H1 (cell line): ENCODE data around the gene TMUB2. TPM values are rescaled to one million over a fixed set of nuclear protein-coding genes. Genes with fewer than 3 reads are reported as not detected.

Experiments used
- CTCF ChIA-PET: fragments of 300-600 bp; sonication (Branson Sonifier 250); formaldehyde crosslinking; loops from one replicate; lab custom pipeline; 2021; ENCODE audit not compliant: partially characterized antibody; lab: Charles Lee
- POLR2A ChIA-PET: fragments of 300-600 bp; sonication (Branson Sonifier 250); formaldehyde crosslinking; loops from one replicate; lab custom pipeline; 2021; ENCODE audit warnings: inconsistent platforms; ENCODE audit not compliant: partially characterized antibody; lab: Charles Lee
- DNase-seq, 2 experiments: peaks; one replicate each; pipeline versions ENCODE4 v3.0.0 to v3.0.0-alpha.2; 2010 to 2022; ENCODE audit warnings: low spot score in 2 of 2, low read depth in 1 of 2, mixed read lengths in 1 of 2
- FAIRE-seq: peaks from 2 replicates; lab custom pipeline; 2011; peaks lifted over from hg19 to GRCh38; lab: Jason Lieb, UNC
- H2AFZ ChIP-seq: 2 replicates; pipeline ENCODE4 v1.8.1; 2012; ENCODE audit warnings: low read length, inconsistent platforms
- H2AK5ac ChIP-seq: 2 replicates; pipeline ENCODE4 v1.6.1; 2013; ENCODE audit warnings: low read depth, low read length
- H2BK120ac ChIP-seq: replicated peaks from 2 replicates; pipeline ENCODE3; 2013; ENCODE audit warnings: low read depth, low read length, inconsistent platforms
- H2BK12ac ChIP-seq: 2 replicates; pipeline ENCODE4 v1.6.1; 2013; ENCODE audit warnings: low read depth, low read length
- H2BK15ac ChIP-seq: 2 replicates; pipeline ENCODE4 v1.6.1; 2013; ENCODE audit warnings: low read length
- H2BK20ac ChIP-seq: 2 replicates; pipeline ENCODE4 v1.6.1; 2013; ENCODE audit warnings: low read length
- H2BK5ac ChIP-seq: 2 replicates; pipeline ENCODE4 v1.6.1; 2013; ENCODE audit warnings: low read depth, low read length
- H3K14ac ChIP-seq: 2 replicates; pipeline ENCODE4 v1.6.1; 2013; ENCODE audit warnings: inconsistent platforms; ENCODE audit not compliant: insufficient read length
- H3K18ac ChIP-seq: 2 replicates; pipeline ENCODE4 v1.6.1; 2013; ENCODE audit warnings: low read length; ENCODE audit errors: extremely low read depth
- H3K23ac ChIP-seq: 2 replicates; pipeline ENCODE4 v1.6.1; 2013; ENCODE audit warnings: inconsistent platforms; ENCODE audit not compliant: insufficient read length
- H3K23me2 ChIP-seq: 2 replicates; pipeline ENCODE4 v1.6.1; 2013; ENCODE audit warnings: low read depth, low read length
- H3K27ac ChIP-seq: 2 replicates; pipeline ENCODE4 v1.6.1; 2011; ENCODE audit warnings: low read depth, low read length, inconsistent platforms
- H3K27me3 ChIP-seq, 4 experiments: replicated peaks in 1 of 4; 1 replicate in 1 of 4; 2 replicates in 3 of 4; pipeline versions ENCODE4 v1.6.1 to v1.8.1; 2011 to 2013; ENCODE audit warnings: low read length in 3 of 4, mild to moderate bottlenecking in 3 of 4, inconsistent platforms in 2 of 4, mixed read lengths in 2 of 4, moderate library complexity in 1 of 4; ENCODE audit not compliant: control insufficient read depth in 3 of 4, insufficient read depth in 3 of 4; ENCODE audit errors: extremely low read depth in 1 of 4
- H3K36me3 ChIP-seq, 4 experiments: 2 replicates each; pipeline versions ENCODE4 v1.6.1 to v1.8.1; 2011 to 2013; ENCODE audit warnings: mild to moderate bottlenecking in 4 of 4, low read length in 3 of 4, moderate library complexity in 2 of 4, control low read depth in 1 of 4, inconsistent platforms in 1 of 4; ENCODE audit not compliant: insufficient read depth in 4 of 4, control insufficient read depth in 2 of 4
- H3K4ac ChIP-seq: replicated peaks from 2 replicates; pipeline ENCODE3; 2013; ENCODE audit warnings: low read length, low read depth, mixed read lengths, inconsistent platforms; ENCODE audit not compliant: insufficient read length
- H3K4me1 ChIP-seq, 4 experiments: replicated peaks in 1 of 4; 1 replicate in 1 of 4; 2 replicates in 3 of 4; pipeline versions ENCODE4 v1.6.1 to v1.8.1; 2011 to 2013; ENCODE audit warnings: low read length in 3 of 4, inconsistent platforms in 2 of 4, mixed read lengths in 1 of 4; ENCODE audit not compliant: insufficient read depth in 4 of 4, control insufficient read depth in 3 of 4
- H3K4me2 ChIP-seq, 2 experiments: 2 replicates each; pipeline versions ENCODE4 v1.6.1 to v1.8.1; 2011 to 2013; ENCODE audit warnings: low read depth in 2 of 2, low read length in 2 of 2, control low read depth in 1 of 2, inconsistent platforms in 1 of 2, mild to moderate bottlenecking in 1 of 2; ENCODE audit not compliant: insufficient read depth in 1 of 2
- H3K4me3 ChIP-seq, 4 experiments: fragments of 200-600, 300-600 bp in 1 of 4; sonication (generic), shearing (Covaris generic), sonication (Bioruptor Twin) in 1 of 4; 2 replicates each; pipeline versions ENCODE4 v1.5.1 to v1.8.1; 2011 to 2016; ENCODE audit warnings: low read length in 4 of 4, low read depth in 3 of 4, control low read depth in 2 of 4, inconsistent platforms in 2 of 4, mild to moderate bottlenecking in 2 of 4, mixed read lengths in 1 of 4, moderate library complexity in 1 of 4; ENCODE audit not compliant: insufficient read depth in 2 of 4; ENCODE audit errors: extremely low read depth in 1 of 4
- H3K56ac ChIP-seq: replicated peaks from 2 replicates; pipeline ENCODE3; 2013; ENCODE audit warnings: low read depth, mild to moderate bottlenecking, mixed read lengths, low read length, inconsistent platforms; ENCODE audit not compliant: insufficient read length
- H3K79me1 ChIP-seq: 2 replicates; pipeline ENCODE4 v1.6.1; 2013; ENCODE audit warnings: low read depth, low read length, control low read depth
- H3K79me2 ChIP-seq, 2 experiments: 2 replicates each; pipeline versions ENCODE4 v1.6.1 to v1.8.1; 2012 to 2013; ENCODE audit warnings: low read length in 2 of 2, mild to moderate bottlenecking in 2 of 2, inconsistent platforms in 1 of 2; ENCODE audit not compliant: insufficient read depth in 2 of 2, control insufficient read depth in 1 of 2
- H3K9ac ChIP-seq, 4 experiments: replicated peaks in 1 of 4; 1 replicate in 1 of 4; 2 replicates in 3 of 4; pipeline versions ENCODE4 v1.6.1 to v1.8.1; 2011 to 2013; ENCODE audit warnings: low read depth in 3 of 4, low read length in 3 of 4, control low read depth in 2 of 4, mild to moderate bottlenecking in 2 of 4, moderate library complexity in 2 of 4, inconsistent platforms in 1 of 4; ENCODE audit errors: extremely low read depth in 1 of 4
- H3K9me3 ChIP-seq, 2 experiments: 2 replicates each; pipeline versions ENCODE4 v1.6.1 to v1.8.1; 2012 to 2013; ENCODE audit warnings: mild to moderate bottlenecking in 2 of 2, moderate library complexity in 2 of 2, control low read depth in 1 of 2, inconsistent platforms in 1 of 2, low read depth in 1 of 2, low read length in 1 of 2, mixed read lengths in 1 of 2; ENCODE audit not compliant: insufficient read depth in 2 of 2
- H4K20me1 ChIP-seq, 2 experiments: replicated peaks in 1 of 2; 2 replicates each; pipeline versions ENCODE3 to v1.8.1; 2011 to 2013; ENCODE audit warnings: inconsistent platforms in 2 of 2, low read length in 2 of 2, mild to moderate bottlenecking in 1 of 2; ENCODE audit not compliant: insufficient read depth in 2 of 2, control insufficient read depth in 1 of 2
- H4K5ac ChIP-seq: 2 replicates; pipeline ENCODE4 v1.6.1; 2013; ENCODE audit warnings: low read length, low read depth, mixed read lengths, inconsistent platforms; ENCODE audit not compliant: insufficient read length
- H4K8ac ChIP-seq: 2 replicates; pipeline ENCODE4 v1.8.0; 2013; ENCODE audit warnings: mild to moderate bottlenecking, moderate library complexity, low read length, inconsistent platforms; ENCODE audit not compliant: insufficient read depth; ENCODE audit errors: extremely low read depth
- H4K91ac ChIP-seq: replicated peaks from 2 replicates; pipeline ENCODE3; 2013; ENCODE audit warnings: low read length, mixed read lengths, inconsistent platforms; ENCODE audit not compliant: insufficient read length
- ATF2 ChIP-seq: IDR thresholded peaks from 2 replicates; pipeline ENCODE4 v1.6.1; 2012; ENCODE audit warnings: low read length, inconsistent platforms
- ATF3 ChIP-seq: IDR thresholded peaks from 2 replicates; pipeline ENCODE4 v1.6.1; 2011; ENCODE audit warnings: low read depth, mild to moderate bottlenecking, low read length; ENCODE audit not compliant: insufficient read depth
- BACH1 ChIP-seq: IDR thresholded peaks from 2 replicates; pipeline ENCODE4 v1.6.1; 2012; ENCODE audit warnings: low read length, improper control_type of control experiment
- BCL11A ChIP-seq, 2 experiments: IDR thresholded peaks; one replicate each; pipeline ENCODE4 v1.6.1; 2011; ENCODE audit warnings: low read depth in 2 of 2, low read length in 2 of 2, mild to moderate bottlenecking in 2 of 2
- CEBPB ChIP-seq: IDR thresholded peaks from 2 replicates; pipeline ENCODE4 v1.6.1; 2012; ENCODE audit warnings: low read depth, low read length
- CHD2 ChIP-seq: IDR thresholded peaks from 2 replicates; pipeline ENCODE4 v1.6.1; 2012; ENCODE audit warnings: low read length, improper control_type of control experiment
- EP300 ChIP-seq, 2 experiments: IDR thresholded peaks; 1 replicate in 1 of 2; 2 replicates in 1 of 2; pipeline ENCODE4 v1.6.1; 2011 to 2012; ENCODE audit warnings: low read depth in 2 of 2, low read length in 2 of 2, mild to moderate bottlenecking in 2 of 2, borderline replicate concordance in 1 of 2, inconsistent platforms in 1 of 2, moderate library complexity in 1 of 2
- KDM5A ChIP-seq: fragments of 200-600 bp; IDR thresholded peaks from 2 replicates; pipeline ENCODE4 v1.7.1; 2012; ENCODE audit warnings: mild to moderate bottlenecking, low read length, inconsistent platforms, mixed read lengths
- SIRT6 ChIP-seq: IDR thresholded peaks from one replicate; pipeline ENCODE4 v1.7.1; 2012; ENCODE audit warnings: low read length, inconsistent platforms
- TEAD4 ChIP-seq: IDR thresholded peaks from 2 replicates; pipeline ENCODE4 v1.6.1; 2012; ENCODE audit warnings: low read depth, low read length, inconsistent platforms, mixed read lengths
- WGBS, 2 experiments: shearing (Covaris generic) in 1 of 2; methylation state at CpG; one replicate each; pipeline versions ENCODE4 v1.1.6 to v1.1.7; 2013 to 2015; ENCODE audit warnings: low lambda C conversion rate in 2 of 2, mixed read lengths in 2 of 2, inconsistent platforms in 1 of 2, low coverage in 1 of 2, missing lambda C conversion rate in 1 of 2; ENCODE audit not compliant: insufficient replicate concordance in 2 of 2, insufficient coverage in 1 of 2, insufficient read length in 1 of 2; ENCODE audit errors: extremely low coverage in 1 of 2, missing lambda C conversion rate in 1 of 2; 5-methylcytosine and 5-hydroxymethylcytosine counted together
- polyA plus RNA-seq, 7 experiments: library from polyadenylated mRNA; depleted of rRNA in 3 of 7; stranded (reverse) in 5 of 7; unstranded in 2 of 7; fragments of >200 nt in 5 of 7; fragments of 200-250 nt in 2 of 7; gene quantifications; 1 replicate in 5 of 7; 2 replicates in 1 of 7; 4 replicates in 1 of 7; pipeline versions ENCODE4 v1.2.1 to v1.2.3, GENCODE V29; 2011 to 2013; ENCODE audit warnings: missing spikeins in 2 of 7, mixed read lengths in 2 of 7
- total RNA-seq: library from RNA; stranded (reverse); fragmentation: NEBNext Ultra II Directional; extraction: Animal tissue kit (Norgen Biotek cat#: 25700); gene quantifications from 2 replicates; pipeline ENCODE4 v1.2.1, GENCODE V29; 2021
- TF ChIP-seq, protein P1 (sequence below): IDR thresholded peaks from 2 replicates; pipeline ENCODE4 v1.6.1; 2012; ENCODE audit warnings: inconsistent platforms

Gene TMUB2
- total and polyA plus RNA-seq, 2 of the 8 experiments (the other 6 are each of a cell fraction or from before 2014, with no cell fraction given), result 18.5 to 30.5 TPM

DNA sequence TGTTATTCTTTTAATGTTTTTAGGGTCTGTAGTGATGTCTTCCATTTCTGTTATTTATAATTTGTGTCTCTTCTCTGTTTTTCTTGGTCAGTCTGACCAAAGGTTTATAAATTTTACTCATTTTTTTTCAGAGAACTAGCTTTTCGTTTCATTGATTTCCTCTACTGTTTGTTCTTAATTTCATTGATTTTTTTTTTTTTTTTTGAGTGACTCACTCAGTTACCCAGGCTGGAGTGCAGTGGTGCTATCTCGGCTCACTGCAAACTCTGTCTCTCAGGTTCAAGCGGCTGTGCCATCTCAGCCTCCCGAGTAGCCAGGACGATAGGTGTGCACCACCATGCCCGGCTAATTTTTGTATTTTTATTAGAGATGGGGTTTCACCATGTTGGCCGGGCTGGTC is 45.3 kb downstream of the TMUB2 start:
- POLR2A ChIA-PET, result interaction anchor here (0.7 to 1.1 kb wide), 2 partner anchors 10 to 50 kb away, joined by 3 to 4 read pairs; no protein-coding TSS in a partner anchor
- WGBS, 2 experiments, result 93% methylated on average over 7 of the region's 7 CpGs; no CpG with 5 or more reads in 1 of the 2 experiments

More for the DNA sequence above, 45.3 kb downstream of the TMUB2 start:
- H3K79me1 ChIP-seq, result no peaks in the 10 kb centered on the region
- H3K18ac ChIP-seq, result no peak overlapping the region
- H3K36me3 ChIP-seq, result no peaks in the 10 kb centered on the region
- H3K56ac ChIP-seq, result no peak overlapping the region
- no peak overlapping the region for H3K4ac ChIP-seq
- H4K5ac ChIP-seq, result no peak overlapping the region
- no peak overlapping the region for H3K9ac ChIP-seq
- no peak overlapping the region for H4K8ac ChIP-seq
- H4K91ac ChIP-seq, result no peak overlapping the region
- no peak overlapping the region for H2BK120ac ChIP-seq
- H3K14ac ChIP-seq, result no peak overlapping the region
- no peak overlapping the region for H2AK5ac ChIP-seq
- TF ChIP-seq CHD2, result no peak
- TF ChIP-seq ATF3, result no peak
- TF ChIP-seq TEAD4, result no peak
- TF ChIP-seq CEBPB, result no peak
- TF ChIP-seq BACH1, result no peak
- no peak for TF ChIP-seq SIRT6
- TF ChIP-seq EP300 (IDR thresholded peaks at IDR 0.05; ENCODE audit: borderline replicate concordance in 1 of 2, low read depth in 2 of 2, low read length in 2 of 2), result no peak
- TF ChIP-seq, protein P1, sequence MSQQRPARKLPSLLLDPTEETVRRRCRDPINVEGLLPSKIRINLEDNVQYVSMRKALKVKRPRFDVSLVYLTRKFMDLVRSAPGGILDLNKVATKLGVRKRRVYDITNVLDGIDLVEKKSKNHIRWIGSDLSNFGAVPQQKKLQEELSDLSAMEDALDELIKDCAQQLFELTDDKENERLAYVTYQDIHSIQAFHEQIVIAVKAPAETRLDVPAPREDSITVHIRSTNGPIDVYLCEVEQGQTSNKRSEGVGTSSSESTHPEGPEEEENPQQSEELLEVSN, result no peak
- TF ChIP-seq BCL11A (IDR thresholded peaks at IDR 0.05; ENCODE audit: low read depth in 2 of 2, low read length in 2 of 2), result no peak
- TF ChIP-seq ATF2, result no peak
- no peak for TF ChIP-seq KDM5A
- TF ChIP-seq, all 59 proteins: peak for 0
- DNase-seq (no peak), FAIRE-seq (no peak)
- no peak overlapping the region for H2BK5ac ChIP-seq
- H3K4me3 ChIP-seq, result no peak overlapping the region
- H3K23ac ChIP-seq, result no peak overlapping the region
- no peak overlapping the region for H2BK20ac ChIP-seq
- no peak overlapping the region for H3K4me2 ChIP-seq
- H3K27me3 ChIP-seq, result no peaks in the 10 kb centered on the region; a peak in 1 of 7 replicates
- no peaks in the 10 kb centered on the region for H4K20me1 ChIP-seq
- CTCF ChIA-PET, result no interaction called here
- no peaks in the 10 kb centered on the region for H3K79me2 ChIP-seq
- no peak overlapping the region for H2AFZ ChIP-seq
- no peaks in the 10 kb centered on the region for H3K23me2 ChIP-seq
- no peak overlapping the region for H2BK12ac ChIP-seq
- no peaks in the 10 kb centered on the region for H3K9me3 ChIP-seq
- no peak overlapping the region for H2BK15ac ChIP-seq
- H3K27ac ChIP-seq, result no peak overlapping the region
- no peaks in the 10 kb centered on the region for H3K4me1 ChIP-seq
